HG02885 (cell line): Measurements from ENCODE around the gene TMPO.
"Not testable (repeated sequence)": the region's sequence is repeated elsewhere in the genome, so short reads cannot be mapped to it uniquely, and the experiment has no call there.

Experiments
- ATAC-seq: cut with Tn5 transposase; IDR thresholded peaks from one replicate; pipeline ENCODE4 v1.9.1; 2021; ENCODE audit warnings: mild to moderate bottlenecking; ENCODE audit not compliant: unreplicated experiment, poor library complexity

Gene TMPO

GRCh38 chr12:98509063-98509462 lies 6.3 kb upstream of the TMPO start:
- ATAC-seq = no peak

DNA sequence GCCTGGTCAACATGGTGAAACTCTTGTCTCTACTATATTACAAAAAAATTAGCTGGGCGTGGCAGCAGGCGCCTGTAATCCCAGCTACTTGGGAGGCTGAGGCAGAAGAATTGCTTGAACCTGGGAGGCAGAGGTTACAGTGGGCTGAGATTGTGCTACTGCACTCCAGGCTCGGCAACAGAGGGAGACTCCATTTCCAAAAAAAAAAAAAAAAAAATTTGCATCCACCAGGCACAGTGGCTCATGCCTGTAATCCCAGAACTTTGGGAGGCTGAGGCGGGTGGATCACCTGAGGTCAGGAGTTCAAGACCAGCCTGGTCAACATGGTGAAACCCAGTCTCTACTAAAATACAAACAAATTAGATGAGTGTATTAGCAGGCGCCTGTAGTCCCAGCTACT lies 3.6 kb upstream of the TMPO start:
- ATAC-seq = not testable (repeated sequence)

DNA sequence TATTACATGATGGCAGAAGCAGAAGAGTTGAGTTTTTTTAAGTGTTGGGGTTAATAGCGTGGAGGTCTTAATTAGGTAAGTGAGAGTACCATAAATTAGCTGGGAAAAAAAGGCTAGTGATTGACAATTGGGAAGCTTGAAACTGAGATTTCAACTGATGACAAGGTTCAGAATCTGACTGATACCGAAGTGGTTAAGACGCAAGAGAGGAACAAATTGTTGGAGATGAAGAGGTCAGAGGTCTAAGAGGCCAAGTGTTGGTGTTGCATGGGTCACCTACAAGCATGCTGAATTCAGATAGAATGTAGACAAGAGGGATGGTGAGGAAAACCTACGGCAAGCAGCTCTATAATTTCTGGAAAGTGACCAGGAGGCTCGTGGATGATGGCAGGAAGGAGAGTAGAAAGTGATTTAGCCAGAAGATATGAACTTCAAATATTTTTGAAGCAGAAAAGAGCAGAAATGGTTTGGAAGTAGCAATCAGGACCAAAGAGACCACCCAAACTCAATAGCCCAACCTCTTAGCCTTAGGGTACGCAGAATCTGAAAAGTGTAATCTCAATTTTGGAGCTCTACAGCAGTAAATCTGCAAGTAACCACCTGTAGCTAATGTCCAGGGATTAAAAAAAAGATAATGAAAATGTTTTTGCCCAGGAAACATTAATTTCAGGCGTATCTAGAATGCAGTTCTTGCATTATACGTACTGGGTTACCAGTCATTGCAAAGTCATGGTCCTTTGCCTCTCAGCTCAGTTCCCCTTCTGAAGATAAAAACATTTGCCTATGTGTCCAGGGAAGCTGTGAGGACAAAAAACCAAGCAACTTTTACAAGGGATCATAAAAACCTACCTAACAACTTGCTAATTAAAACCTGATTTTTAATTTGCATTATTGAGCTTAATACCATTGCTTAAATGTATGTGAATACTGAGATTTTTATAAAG lies 1.7 kb upstream of the TMPO start:
- ATAC-seq = no peak

GRCh38 chr12:98514982-98515286 lies 456 bp upstream of the TMPO start:
- no peak for ATAC-seq

DNA sequence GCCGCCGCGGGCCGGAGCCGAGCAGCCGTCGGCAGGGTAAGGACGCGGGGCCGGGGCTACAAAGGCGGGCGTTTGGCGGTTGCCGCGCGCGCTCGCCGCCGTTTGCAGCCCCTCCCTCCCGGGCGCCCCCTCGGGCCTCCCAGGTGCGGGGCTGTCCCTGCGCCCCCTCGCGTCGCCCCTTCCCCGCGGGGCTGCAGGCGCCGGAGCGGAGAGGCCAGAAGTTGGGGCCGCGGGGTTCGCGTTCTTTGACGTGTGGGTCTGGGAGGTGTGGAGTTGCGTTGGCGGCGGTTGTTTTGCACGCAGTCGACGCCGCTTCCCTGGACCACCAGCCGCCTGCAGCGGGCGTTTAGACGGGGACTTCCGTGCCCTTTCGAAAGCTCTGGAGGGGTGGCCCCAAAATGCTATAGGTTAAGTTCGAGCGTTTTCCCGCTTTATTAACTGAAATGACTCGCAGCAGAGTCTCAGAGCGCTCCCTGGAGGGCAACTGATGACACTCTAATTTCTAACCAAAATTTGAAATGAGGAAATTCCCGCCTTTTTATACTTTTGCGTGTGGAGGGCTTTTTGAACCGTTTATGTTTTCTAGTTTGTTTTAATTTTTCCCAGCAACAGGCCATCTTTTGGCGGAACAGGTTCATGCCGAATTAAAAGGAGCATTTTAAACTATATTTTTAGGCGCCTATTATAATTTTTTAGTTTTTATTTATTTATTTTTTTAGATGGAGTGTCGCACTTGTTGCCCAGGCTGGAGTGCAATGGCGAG lies 902 bp downstream of the TMPO start:
- ATAC-seq = peak; percentile 54

- ATAC-seq = no peak
These were observed 4.0 kb downstream of the TMPO start for GRCh38 chr12:98519257-98519907.

DNA sequence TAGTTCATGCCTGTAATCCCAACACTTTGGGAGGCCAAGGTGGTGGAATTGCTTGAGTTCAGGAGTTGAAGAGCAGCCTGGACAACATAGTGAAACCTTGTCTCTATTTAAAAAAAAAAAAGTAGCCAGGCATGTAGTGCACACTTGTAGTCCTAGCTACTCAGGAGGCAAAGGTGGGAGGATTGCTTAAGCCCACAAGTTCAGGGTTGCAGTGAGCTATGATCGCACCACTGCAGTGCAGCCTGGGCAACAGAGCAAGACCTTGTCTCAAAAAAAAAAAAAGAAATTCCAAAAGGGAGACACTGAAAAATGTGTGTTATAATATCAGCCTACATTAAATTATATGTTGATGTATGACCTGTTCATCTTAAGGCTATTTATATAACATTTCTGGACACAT lies 14.7 kb downstream of the TMPO start:
- ATAC-seq = no peak

DNA sequence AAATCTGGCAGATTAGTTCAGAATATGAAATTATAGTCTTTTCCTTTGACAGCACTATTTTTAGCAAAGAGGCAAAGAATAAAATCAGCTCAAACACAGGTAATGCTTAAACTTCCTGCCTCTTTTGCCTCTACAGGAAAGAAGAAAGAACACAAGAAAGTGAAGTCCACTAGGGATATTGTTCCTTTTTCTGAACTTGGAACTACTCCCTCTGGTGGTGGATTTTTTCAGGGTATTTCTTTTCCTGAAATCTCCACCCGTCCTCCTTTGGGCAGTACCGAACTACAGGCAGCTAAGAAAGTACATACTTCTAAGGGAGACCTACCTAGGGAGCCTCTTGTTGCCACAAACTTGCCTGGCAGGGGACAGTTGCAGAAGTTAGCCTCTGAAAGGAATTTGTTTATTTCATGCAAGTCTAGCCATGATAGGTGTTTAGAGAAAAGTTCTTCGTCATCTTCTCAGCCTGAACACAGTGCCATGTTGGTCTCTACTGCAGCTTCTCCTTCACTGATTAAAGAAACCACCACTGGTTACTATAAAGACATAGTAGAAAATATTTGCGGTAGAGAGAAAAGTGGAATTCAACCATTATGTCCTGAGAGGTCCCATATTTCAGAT lies 17.4 kb downstream of the TMPO start:
- no peak for ATAC-seq

DNA sequence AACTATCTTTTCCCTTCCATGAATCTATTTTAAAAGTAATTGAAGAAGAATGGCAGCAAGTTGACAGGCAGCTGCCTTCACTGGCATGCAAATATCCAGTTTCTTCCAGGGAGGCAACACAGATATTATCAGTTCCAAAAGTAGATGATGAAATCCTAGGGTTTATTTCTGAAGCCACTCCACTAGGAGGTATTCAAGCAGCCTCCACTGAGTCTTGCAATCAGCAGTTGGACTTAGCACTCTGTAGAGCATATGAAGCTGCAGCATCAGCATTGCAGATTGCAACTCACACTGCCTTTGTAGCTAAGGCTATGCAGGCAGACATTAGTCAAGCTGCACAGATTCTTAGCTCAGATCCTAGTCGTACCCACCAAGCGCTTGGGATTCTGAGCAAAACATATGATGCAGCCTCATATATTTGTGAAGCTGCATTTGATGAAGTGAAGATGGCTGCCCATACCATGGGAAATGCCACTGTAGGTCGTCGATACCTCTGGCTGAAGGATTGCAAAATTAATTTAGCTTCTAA lies 18.4 kb downstream of the TMPO start:
- ATAC-seq = no peak

GRCh38 chr12:98538031-98538430 lies 22.6 kb downstream of the TMPO start:
- no peak for ATAC-seq

DNA sequence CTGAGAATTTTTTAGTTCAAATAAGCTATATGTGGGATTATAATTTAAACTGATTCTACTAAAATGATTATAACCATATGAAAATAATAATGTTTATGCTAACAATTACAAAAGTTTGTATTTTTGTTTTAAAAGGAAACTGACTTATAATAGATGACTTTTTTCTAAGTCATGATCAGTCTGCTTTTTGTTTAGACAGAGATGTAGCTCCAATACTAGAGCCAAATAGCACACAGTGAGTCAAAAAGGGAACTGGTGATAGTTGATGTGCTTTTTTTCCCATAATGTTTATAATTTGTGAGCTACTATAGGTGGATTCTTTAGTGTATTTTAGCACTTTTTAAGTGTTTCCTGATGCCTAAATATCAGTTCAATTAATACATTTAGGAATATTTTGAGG lies 28.3 kb downstream of the TMPO start:
- no peak for ATAC-seq

- ATAC-seq = no peak
These were observed 29.4 kb downstream of the TMPO start for GRCh38 chr12:98544751-98545150.

DNA sequence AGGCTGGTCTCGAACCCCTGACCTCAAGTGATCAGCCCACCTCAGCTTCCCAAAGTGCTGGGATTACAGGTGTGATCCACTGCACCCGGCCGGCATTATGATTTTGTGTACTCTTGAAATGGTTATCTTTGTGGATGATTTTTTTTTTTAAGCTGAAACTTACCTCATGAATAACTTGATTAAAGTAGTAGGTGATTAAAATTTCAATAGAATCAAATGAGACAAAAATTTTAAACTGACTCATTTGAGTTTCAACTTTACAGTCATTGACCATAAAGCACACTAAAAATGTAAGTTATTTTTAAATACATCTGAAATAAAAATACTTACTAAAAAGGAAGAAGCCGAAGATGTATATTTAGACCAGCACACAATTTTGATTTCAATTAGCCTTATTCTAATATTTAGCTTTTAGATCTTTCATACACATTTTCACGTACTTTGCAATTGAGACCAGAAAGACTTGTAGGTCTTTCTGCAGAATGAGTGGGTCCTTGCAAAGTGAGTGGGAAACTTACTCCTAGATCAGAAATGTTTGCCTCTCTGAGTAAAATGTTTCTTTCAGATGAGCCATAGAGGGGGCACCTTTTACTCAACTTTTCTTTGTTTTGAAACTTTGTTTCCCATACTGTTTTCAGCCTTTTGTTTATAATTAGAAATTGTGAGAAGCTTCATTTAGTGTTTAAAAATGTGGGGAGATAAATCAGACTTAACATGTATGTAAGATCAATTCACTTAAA lies 34.2 kb downstream of the TMPO start:
- ATAC-seq = no peak

GRCh38 chr12:98551787-98552186 lies 36.4 kb downstream of the TMPO start:
- no peak for ATAC-seq

GRCh38 chr12:98558097-98558496 lies 42.7 kb downstream of the TMPO start:
- not testable (repeated sequence) for ATAC-seq

- ATAC-seq = no peak
These were observed 44.3 kb downstream of the TMPO start for GRCh38 chr12:98559666-98560065.

GRCh38 chr12:98561846-98562245 lies 46.5 kb downstream of the TMPO start:
- no peak for ATAC-seq

DNA sequence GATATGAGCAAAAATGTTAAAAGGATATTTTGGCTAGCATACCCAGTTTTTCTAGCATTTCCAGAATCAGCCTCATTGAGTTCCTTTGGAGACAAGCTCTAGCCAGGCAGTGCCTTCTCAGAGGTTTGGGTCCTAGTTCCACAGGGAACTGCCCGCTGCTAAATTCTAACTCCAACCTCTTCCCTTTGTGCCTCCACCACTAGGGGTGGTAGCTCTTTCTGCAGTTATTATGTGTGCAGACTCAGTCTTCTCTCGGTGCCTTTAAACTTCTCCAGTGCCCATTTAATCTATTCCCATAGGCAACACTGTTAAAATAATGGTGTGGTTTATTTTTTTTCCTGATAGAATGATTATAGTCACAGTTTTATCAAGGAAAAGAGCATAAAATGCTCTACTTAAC lies 56.6 kb downstream of the TMPO start:
- ATAC-seq = no peak

- ATAC-seq = no peak
These were observed 58.7 kb downstream of the TMPO start for GRCh38 chr12:98574110-98574509.

- no peak for ATAC-seq
These were observed 59.6 kb downstream of the TMPO start for GRCh38 chr12:98575013-98575412.
